Keratinocyte (primary cell): Measurements from ENCODE around the gene C3orf38. TPM values are rescaled to one million over a fixed set of nuclear protein-coding genes. Genes with fewer than 3 reads are reported as not detected.

Source experiments
- DNase-seq: peaks from one replicate; pipeline ENCODE4 v3.0.0-alpha.2; 2011; ENCODE audit warnings: low read depth, missing footprints, low spot score
- FAIRE-seq: peaks from 2 replicates; lab custom pipeline; 2011; peaks lifted over from hg19 to GRCh38; lab: Jason Lieb, UNC
- H2AFZ ChIP-seq: 2 replicates; pipeline ENCODE4 v1.6.0; 2012; ENCODE audit warnings: low read length, control low read depth, inconsistent platforms; ENCODE audit not compliant: control insufficient read depth
- H3K27ac ChIP-seq: 2 replicates; pipeline ENCODE4 v1.5.1; 2011; ENCODE audit warnings: low read length; ENCODE audit not compliant: control insufficient read depth, insufficient read depth
- H3K27me3 ChIP-seq: 3 replicates; pipeline ENCODE4 v1.6.0; 2011; ENCODE audit warnings: low read length; ENCODE audit not compliant: control insufficient read depth, insufficient read depth; ENCODE audit errors: extremely low read depth
- H3K36me3 ChIP-seq, 2 experiments: 2 replicates in 1 of 2; 3 replicates in 1 of 2; pipeline ENCODE4 v1.5.1; 2011; ENCODE audit warnings: low read length in 2 of 2, mild to moderate bottlenecking in 1 of 2; ENCODE audit not compliant: control insufficient read depth in 2 of 2, insufficient read depth in 2 of 2; ENCODE audit errors: extremely low read depth in 1 of 2
- H3K4me1 ChIP-seq: 3 replicates; pipeline ENCODE4 v1.5.1; 2011; ENCODE audit warnings: low read length; ENCODE audit not compliant: control insufficient read depth, insufficient read depth; ENCODE audit errors: extremely low read depth
- H3K4me2 ChIP-seq: 3 replicates; pipeline ENCODE4 v1.6.0; 2011; ENCODE audit warnings: low read depth, low read length; ENCODE audit not compliant: control insufficient read depth, insufficient read depth; ENCODE audit errors: extremely low read depth
- H3K4me3 ChIP-seq, 3 experiments: fragments of 200-600 bp in 1 of 3; sonication (generic) in 1 of 3; 2 replicates in 2 of 3; 3 replicates in 1 of 3; pipeline ENCODE4 v1.5.1; 2011 to 2016; ENCODE audit warnings: low read length in 3 of 3, mild to moderate bottlenecking in 3 of 3, control low read depth in 2 of 3, inconsistent platforms in 1 of 3, low read depth in 1 of 3, mixed read lengths in 1 of 3, mixed run types in 1 of 3, moderate library complexity in 1 of 3; ENCODE audit not compliant: control insufficient read depth in 2 of 3, insufficient read depth in 2 of 3; ENCODE audit errors: extremely low read depth in 1 of 3
- H3K79me2 ChIP-seq: 2 replicates; pipeline ENCODE4 v1.6.0; 2012; ENCODE audit warnings: low read length; ENCODE audit not compliant: control insufficient read depth, insufficient read depth
- H3K9ac ChIP-seq: 3 replicates; pipeline ENCODE4 v1.6.0; 2011; ENCODE audit warnings: low read length; ENCODE audit not compliant: control insufficient read depth, insufficient read depth; ENCODE audit errors: extremely low read depth
- H3K9me1 ChIP-seq: 3 replicates; pipeline ENCODE4 v1.6.0; 2011; ENCODE audit warnings: low read length; ENCODE audit not compliant: control insufficient read depth, insufficient read depth; ENCODE audit errors: extremely low read depth
- H3K9me3 ChIP-seq: 2 replicates; pipeline ENCODE4 v1.5.1; 2012; ENCODE audit warnings: low read depth, low read length; ENCODE audit not compliant: control insufficient read depth
- H4K20me1 ChIP-seq: 3 replicates; pipeline ENCODE4 v1.6.0; 2011; ENCODE audit warnings: low read length; ENCODE audit not compliant: control insufficient read depth, insufficient read depth; ENCODE audit errors: extremely low read depth
- EZH2 ChIP-seq: IDR thresholded peaks from one replicate; pipeline ENCODE4 v1.6.1; 2012; ENCODE audit warnings: inconsistent platforms, mild to moderate bottlenecking, low read length, moderate library complexity
- dilution Hi-C: fragments of 300-500 bp; cut with MboI; formaldehyde crosslinking; loops from one replicate; pipeline ENCODE4 v1.7.0; 2020; ENCODE audit warnings: low sequenced_read_pairs; ENCODE audit not compliant: extremely low pct_ligation_motif_present
- polyA plus RNA-seq, 5 experiments: library from polyadenylated mRNA; depleted of rRNA in 3 of 5; stranded (reverse) in 3 of 5; stranded (forward) in 1 of 5; unstranded in 1 of 5; fragments of >200 nt; gene quantifications; 1 replicate in 1 of 5; 2 replicates in 3 of 5; 3 replicates in 1 of 5; pipeline versions ENCODE4 v1.2.1 to v1.2.3, GENCODE V29; 2011 to 2012; ENCODE audit warnings: missing spikeins in 2 of 5, low read depth in 1 of 5, low replicate concordance in 1 of 5
- TF ChIP-seq, protein P1 (sequence below), 3 experiments: IDR thresholded peaks in 1 of 3; conservative IDR thresholded peaks in 1 of 3; optimal IDR thresholded peaks in 1 of 3; 2 replicates in 2 of 3; 3 replicates in 1 of 3; pipeline versions ENCODE3 to v1.5.1; 2011; ENCODE audit warnings: low read length in 3 of 3, mild to moderate bottlenecking in 3 of 3, moderate library complexity in 2 of 3, control low read depth in 1 of 3, inconsistent platforms in 1 of 3; ENCODE audit not compliant: insufficient read depth in 2 of 3; ENCODE audit errors: extremely low read depth in 1 of 3

The C3orf38 gene
- polyA plus RNA-seq, 1 donor (not counting 4 experiments of a cell fraction or from before 2014, with no cell fraction given) = 20.3 TPM

- no peaks in the 10 kb centered on the region for H3K9me1 ChIP-seq
- no peak overlapping the region for H3K4me2 ChIP-seq
- H3K27ac ChIP-seq = no peak overlapping the region
- H3K9ac ChIP-seq = no peak overlapping the region
- no peaks in the 10 kb centered on the region for H3K36me3 ChIP-seq
- H2AFZ ChIP-seq = no peak overlapping the region
- H3K27me3 ChIP-seq = no peaks in the 10 kb centered on the region
- no peak for DNase-seq
- H3K4me1 ChIP-seq = no peaks in the 10 kb centered on the region
- no peak for FAIRE-seq
- TF ChIP-seq, protein P1, sequence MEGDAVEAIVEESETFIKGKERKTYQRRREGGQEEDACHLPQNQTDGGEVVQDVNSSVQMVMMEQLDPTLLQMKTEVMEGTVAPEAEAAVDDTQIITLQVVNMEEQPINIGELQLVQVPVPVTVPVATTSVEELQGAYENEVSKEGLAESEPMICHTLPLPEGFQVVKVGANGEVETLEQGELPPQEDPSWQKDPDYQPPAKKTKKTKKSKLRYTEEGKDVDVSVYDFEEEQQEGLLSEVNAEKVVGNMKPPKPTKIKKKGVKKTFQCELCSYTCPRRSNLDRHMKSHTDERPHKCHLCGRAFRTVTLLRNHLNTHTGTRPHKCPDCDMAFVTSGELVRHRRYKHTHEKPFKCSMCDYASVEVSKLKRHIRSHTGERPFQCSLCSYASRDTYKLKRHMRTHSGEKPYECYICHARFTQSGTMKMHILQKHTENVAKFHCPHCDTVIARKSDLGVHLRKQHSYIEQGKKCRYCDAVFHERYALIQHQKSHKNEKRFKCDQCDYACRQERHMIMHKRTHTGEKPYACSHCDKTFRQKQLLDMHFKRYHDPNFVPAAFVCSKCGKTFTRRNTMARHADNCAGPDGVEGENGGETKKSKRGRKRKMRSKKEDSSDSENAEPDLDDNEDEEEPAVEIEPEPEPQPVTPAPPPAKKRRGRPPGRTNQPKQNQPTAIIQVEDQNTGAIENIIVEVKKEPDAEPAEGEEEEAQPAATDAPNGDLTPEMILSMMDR (optimal IDR thresholded peaks at IDR 0.05 in 1 of 3, IDR thresholded peaks at IDR 0.05 in 1 of 3, conservative IDR thresholded peaks at IDR 0.05 in 1 of 3; ENCODE audit: extremely low read depth in 1 of 3, insufficient read depth in 2 of 3, low read length in 3 of 3) = no peak
- no peak for TF ChIP-seq EZH2
- no peak overlapping the region for H3K4me3 ChIP-seq
- no peaks in the 10 kb centered on the region for H4K20me1 ChIP-seq
- dilution Hi-C loops = no loop called here
- no peaks in the 10 kb centered on the region for H3K79me2 ChIP-seq
- no peaks in the 10 kb centered on the region for H3K9me3 ChIP-seq
Observed at GRCh38 chr3:88167704-88168103, 17.9 kb downstream of the C3orf38 start.

DNA sequence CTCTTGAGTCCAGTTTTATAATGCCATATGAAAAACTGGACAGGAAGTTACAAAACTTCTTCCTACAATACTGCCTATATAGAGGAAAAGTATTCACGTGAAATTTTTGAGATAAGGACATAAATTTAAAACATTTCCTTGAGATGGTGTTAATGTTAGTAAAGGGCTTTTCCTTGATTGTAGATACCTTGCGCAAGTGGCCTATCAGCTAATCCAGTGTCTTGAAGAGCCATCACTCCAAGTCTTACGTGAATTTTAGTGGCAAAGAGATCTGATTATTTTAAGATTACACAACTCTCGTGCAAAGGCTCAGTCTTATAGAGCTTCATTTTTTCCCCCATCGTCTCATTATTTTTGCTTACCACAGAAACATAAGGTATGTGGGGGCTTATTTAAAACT is 18.4 kb downstream of the C3orf38 start:
- H3K79me2 ChIP-seq = no peaks in the 10 kb centered on the region
- no peaks in the 10 kb centered on the region for H3K9me3 ChIP-seq
- H3K27ac ChIP-seq = no peak overlapping the region
- H3K4me1 ChIP-seq = no peaks in the 10 kb centered on the region
- no peaks in the 10 kb centered on the region for H3K9me1 ChIP-seq
- DNase-seq = no peak
- no peak overlapping the region for H2AFZ ChIP-seq
- no peak overlapping the region for H3K4me3 ChIP-seq
- FAIRE-seq = no peak
- no peak for TF ChIP-seq EZH2
- TF ChIP-seq, protein P1 (optimal IDR thresholded peaks at IDR 0.05 in 1 of 3, IDR thresholded peaks at IDR 0.05 in 1 of 3, conservative IDR thresholded peaks at IDR 0.05 in 1 of 3; ENCODE audit: extremely low read depth in 1 of 3, insufficient read depth in 2 of 3, low read length in 3 of 3) = no peak
- no peaks in the 10 kb centered on the region for H4K20me1 ChIP-seq
- dilution Hi-C loops = no loop called here
- no peak overlapping the region for H3K4me2 ChIP-seq
- no peaks in the 10 kb centered on the region for H3K36me3 ChIP-seq
- no peak overlapping the region for H3K9ac ChIP-seq
- H3K27me3 ChIP-seq = no peaks in the 10 kb centered on the region
